Ishikawa (cell line): ENCODE results near the gene PDCD6IP.

ENCODE experiments used
- CEBPB ChIP-seq: IDR thresholded peaks from 2 replicates; pipeline ENCODE4 v1.6.1; 2012
- EP300 ChIP-seq: IDR thresholded peaks from 2 replicates; pipeline ENCODE4 v1.6.1; 2012; ENCODE audit warnings: borderline replicate concordance
- REST ChIP-seq: IDR thresholded peaks from 2 replicates; pipeline ENCODE4 v1.6.1; 2012; ENCODE audit warnings: low read depth, mild to moderate bottlenecking
- YY1 ChIP-seq: IDR thresholded peaks from 2 replicates; pipeline ENCODE4 v1.6.1; 2012; ENCODE audit warnings: low read depth

- no peak for TF ChIP-seq EP300
- TF ChIP-seq CEBPB = no peak
- no peak for TF ChIP-seq YY1
- TF ChIP-seq REST = no peak
Measured at GRCh38 chr3:33904730-33905129, 106.3 kb downstream of the PDCD6IP start.
